Effector CD8-positive, alpha-beta T cell (primary cell): Measurements from ENCODE around the gene PTPRA.
"Not testable (repeated sequence)": the region's sequence is repeated elsewhere in the genome, so short reads cannot be mapped to it uniquely, and the experiment has no call there.

ENCODE experiments used
- DNase-seq: peaks from one replicate; lab custom pipeline; 2025; lab: John Stamatoyannopoulos, UW

The PTPRA gene

DNA sequence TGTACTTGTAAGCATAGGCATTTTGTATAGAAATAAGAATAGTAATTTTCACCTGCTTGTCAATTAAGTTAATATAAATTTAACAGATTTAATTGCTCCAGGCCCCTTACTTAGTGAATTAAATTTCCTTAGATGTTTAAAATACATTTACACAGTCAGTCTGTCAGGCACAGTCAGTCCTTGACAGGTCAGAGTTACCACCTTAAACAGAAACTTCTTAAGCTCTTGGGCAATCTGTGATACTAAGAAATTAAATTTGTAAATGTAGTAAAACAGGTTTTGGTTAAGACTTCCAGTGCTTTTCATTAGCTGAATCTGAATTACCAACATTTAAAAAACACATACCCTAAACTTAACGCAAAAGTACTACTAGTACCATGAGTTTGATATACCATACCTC, 15.9 kb downstream of the PTPRA start:
- DNase-seq = no peak

DNA sequence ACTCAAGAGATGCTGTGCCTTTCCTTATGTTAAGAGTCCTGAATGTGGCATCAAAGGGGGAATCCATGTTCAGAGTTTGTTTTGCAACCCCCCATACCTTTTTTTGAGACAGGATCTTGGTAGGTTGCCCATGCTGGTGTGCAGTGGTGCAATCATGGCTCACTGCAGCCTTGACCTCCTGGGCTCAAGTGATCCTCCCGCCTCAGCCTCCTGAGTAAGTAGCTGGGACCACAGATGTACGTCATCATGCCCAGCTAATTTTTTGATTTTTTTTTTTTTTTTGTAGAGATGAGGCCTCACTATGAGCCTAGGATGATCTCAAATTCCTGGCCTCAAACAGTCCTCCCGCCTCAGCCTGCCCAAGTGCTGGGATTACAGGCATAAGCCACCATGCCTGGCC, 16.5 kb downstream of the PTPRA start:
- no peak for DNase-seq

DNA sequence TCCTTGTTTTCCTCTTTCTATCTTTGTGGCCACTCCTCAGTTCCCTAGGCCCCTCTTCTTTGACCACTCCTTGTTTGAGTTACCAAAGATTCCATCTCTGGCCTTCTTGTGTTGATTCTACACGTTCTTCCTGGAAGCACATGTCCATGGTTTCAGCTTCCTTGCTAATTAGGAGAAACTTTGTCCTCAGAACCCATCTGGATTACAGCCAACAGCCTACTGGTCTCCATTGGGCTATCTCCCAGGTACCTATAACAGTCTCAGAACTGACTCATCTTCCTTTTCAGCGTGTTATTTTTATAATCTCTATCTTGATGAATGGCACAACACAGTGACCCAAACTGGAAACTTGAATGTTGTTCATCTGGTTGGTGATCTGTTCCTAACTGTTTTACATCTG, 17.5 kb downstream of the PTPRA start:
- no peak for DNase-seq

DNA sequence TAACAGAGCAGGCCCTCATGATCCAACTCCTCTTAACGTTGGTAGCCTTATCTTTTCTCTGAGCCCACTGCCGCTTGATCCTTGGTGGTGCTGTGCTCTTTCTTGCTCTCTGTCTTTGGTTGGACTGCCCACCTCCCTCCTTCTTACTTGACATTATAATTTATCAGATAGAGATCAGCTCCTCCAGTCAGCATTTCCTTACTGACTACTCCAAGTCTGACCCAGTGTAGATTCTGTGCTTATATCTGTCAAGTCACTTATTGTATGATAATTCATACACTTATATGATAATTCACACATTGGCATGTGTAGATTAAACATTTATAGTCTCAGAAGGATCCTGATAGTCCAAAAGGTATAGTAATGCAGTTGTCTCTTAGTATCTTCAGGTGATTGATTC, 18.1 kb downstream of the PTPRA start:
- DNase-seq = no peak

DNA sequence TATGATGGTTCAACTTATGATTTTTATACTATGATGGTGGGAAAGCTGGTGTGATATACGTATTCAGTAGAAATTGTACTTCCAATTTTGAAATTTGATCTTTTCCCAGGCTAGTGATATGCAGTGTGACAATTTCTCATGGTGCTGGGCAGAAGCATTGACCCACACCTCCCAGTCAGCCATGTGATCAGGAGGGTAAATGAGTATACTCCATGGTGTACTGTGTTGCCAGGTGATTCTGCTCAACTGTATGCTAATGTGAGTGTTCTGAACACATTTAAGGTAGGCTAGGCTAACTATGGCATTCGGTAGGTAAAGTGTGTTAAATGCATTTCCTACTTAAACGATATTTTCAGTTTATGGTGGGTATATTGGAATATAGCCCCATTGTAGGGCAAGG, 19.1 kb downstream of the PTPRA start:
- DNase-seq = no peak

DNA sequence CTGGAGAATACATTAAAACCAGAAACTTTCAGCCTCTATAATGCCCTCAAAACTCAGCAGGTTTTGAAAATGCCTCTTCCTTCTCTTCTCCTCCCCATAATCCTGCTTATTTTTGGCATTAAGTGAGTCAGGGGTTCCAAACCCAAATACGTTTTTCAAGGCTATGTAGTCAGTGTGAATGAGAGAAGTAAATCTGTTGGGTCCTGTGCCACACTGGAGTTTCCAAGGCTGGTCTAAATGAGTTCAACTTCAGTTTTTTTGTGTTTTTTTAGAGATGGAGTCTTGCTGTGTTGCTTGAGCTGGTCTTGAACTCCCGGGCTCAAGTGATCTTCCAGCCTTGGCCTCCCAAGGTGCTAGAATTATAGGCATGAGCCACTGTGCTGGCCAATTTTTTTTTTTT, 20.9 kb downstream of the PTPRA start:
- no peak for DNase-seq

DNA sequence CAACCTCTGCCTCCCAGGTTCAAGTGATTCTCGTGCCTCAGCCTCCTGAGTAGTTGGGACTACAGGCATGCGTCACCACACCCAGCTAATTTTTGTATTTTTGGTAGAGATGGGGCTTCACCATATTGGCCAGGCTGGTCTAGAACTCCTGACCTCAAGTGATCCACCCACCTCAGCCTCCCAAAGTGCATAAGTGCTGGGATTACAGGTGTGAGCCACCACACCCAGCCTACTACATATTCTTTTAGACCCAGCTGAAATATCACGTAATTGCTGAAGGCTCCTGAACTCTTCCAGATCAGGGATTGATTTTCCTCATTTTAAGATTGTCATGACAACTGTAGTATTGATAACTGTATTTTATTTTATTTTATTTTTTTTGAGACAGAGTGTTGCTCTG, 21.9 kb downstream of the PTPRA start:
- DNase-seq = not testable (repeated sequence)

DNA sequence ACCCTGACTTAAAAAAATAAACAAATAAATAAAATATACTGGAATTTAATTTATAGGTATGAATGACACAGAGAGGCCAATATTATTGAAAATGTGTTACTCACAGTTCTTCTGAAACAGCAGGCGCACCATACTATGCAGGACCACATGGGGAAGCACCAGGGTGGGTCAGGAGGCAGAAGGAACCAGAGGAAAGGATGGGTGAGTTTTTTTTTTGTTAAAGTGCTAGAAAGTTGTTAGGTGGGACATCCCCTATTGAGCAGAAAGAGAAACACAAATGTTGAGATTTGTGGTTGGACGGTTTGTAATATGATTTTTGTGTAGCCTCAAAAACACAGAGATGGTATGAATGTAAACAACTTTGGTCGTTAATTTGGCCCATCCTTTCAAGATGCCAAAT, 26.0 kb downstream of the PTPRA start:
- DNase-seq = no peak

DNA sequence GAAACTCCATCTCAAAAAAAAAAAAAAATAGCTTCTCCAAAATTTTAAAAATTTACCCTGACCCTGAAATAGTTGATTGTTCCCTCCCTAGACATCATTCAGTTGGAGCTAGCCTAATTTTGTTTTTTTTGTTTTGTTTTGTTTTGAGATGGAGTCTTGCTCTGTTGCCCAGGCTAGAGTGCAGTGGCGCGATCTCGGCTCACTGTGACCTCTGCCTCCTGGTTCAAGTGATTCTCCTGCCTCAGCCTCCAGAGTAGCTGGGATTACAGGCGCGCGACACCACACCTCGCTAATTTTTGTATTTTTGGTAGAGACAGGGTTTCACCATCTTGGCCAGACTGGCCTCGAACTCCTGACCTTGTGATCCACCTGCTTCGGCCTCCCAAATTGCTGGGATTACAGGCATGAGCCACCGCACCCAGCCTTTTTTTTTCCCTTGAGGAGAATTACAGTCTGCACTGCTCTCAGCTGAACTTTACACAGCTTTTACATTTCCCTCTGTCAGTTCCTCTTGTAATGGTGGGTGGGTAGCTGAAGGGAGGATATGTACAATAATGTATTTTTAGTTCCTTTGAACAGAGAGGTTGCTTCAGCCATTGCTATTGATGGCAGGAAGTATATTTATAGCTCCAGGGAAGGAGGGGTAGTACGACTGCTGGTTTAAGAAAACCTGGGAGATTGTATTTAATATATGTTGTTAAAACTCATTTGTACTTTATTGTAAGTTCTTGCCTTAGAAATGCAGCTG, 27.7 kb downstream of the PTPRA start:
- no peak for DNase-seq

DNA sequence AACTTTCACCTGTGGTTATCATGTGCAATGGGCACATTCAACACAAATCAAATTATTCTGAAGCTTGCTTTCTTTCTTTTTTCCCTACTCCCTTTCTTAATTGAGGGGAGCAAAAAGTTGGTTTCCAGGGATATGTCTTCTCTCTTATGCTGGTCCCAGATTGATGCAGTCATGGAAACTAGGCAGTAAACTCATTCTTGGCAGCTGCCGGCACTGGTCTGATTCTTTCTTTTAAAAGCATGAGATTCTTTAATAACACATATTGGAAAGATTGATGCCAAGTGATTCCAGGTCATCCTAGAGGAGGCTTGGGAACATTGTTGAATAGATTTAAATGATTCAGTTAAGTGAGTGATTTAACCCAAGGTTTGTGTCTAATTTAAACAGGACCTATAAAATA, 29.0 kb downstream of the PTPRA start:
- no peak for DNase-seq

DNA sequence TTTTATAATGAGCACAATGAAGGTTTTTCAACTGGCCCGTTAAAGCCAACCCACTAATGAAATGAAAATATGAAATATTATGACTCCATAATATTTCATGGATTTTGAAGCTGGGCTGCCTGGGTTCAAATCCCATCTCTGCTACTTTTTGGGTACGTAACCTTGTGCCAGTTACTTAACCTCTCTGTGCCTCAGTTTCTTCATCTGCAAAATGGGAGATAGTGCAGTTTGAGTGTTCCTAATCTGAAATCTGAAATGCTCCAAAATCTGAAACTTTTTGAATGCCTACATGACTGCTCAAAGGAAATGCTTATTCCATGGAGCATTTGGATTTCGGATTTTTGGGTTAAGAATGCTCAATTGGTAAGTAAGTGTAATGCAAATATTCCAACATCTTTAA, 29.5 kb downstream of the PTPRA start:
- DNase-seq = no peak

DNA sequence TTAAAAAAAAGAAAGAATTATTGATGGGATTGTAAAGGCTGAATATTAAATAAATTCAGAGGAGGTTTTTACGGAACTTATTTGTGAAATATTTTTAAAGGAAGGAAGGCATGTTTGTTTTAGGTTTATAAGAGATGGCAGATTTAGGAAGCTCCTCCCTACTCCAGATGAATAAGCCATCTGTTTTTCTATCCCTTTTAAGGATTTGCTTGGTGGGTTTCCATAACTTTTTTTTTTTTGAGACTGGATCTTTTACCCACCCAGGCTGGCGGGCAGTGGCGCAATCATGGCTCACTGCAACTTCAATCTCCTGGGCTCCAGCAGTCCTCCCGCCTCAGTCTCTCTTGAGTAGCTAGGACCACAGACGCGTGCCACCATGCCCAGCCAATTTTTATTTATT, 30.4 kb downstream of the PTPRA start:
- DNase-seq = no peak

DNA sequence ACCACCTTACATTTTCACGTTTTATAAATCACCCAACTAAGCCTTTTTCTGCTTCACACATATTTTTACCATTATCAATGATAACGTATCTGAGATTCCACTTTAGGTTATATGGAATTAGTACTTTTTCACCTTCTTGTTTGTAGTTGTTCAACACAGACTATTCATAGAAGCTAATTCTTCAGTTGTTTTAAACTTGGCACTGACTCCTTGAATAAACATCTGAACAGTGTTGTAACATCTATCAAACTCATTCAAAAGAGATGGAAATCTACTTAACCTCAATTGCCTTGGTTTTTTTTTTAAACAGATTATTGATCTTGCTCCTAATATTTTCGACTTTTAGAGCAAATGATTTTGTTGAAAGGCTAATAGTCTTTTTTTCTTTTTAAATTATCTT, 34.2 kb downstream of the PTPRA start:
- no peak for DNase-seq

DNA sequence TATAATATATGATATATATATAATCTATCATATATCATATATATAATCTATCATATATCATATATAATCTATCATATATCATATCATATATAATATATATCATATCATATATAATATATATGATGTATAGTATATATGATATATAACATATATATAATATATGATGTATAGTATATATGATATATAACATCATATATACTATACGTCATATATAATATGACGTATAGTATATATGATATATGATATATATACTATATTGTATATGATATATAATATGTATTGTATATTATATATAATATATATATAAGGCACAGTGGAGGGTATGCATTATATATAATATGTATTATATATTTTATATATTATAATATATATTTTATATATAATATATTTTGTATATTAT, 36.7 kb downstream of the PTPRA start:
- DNase-seq = no peak

DNA sequence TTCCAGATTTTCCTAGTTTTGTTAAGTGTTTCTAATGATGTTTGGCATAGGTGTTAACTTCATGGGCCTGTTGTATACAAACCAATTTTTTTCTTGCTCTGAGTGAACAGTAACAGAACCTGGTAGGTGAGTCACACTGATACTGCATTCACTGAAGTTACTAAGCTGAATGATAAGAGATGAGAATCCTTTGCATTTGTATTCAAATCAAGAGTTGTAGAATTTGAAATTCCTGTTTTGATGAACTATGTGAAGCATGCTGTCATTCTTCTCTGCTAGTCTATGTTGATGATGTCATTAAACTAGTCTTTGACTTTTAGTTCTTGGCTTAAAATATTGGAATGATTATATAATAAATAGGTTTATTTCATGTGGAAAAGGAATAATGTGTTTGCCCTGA, 37.9 kb downstream of the PTPRA start:
- no peak for DNase-seq

DNA sequence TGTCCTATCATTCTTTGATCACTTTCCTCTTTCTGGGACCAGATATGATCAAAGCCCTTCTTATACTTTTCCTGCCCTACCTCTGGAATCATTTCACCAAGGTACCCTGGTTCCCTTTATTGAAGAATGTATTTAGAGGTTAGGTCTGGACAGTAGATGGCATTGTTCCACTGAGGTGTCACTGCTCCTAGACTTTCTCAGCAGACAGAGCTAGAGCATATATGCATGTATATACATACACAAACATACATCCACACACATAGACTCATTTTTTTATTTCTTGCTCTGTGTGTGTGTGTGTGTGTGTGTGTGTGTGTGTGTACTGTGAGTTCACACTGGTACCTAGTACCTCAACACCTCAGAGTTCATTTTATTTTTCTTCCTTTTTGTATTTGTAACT, 40.9 kb downstream of the PTPRA start:
- DNase-seq = no peak

DNA sequence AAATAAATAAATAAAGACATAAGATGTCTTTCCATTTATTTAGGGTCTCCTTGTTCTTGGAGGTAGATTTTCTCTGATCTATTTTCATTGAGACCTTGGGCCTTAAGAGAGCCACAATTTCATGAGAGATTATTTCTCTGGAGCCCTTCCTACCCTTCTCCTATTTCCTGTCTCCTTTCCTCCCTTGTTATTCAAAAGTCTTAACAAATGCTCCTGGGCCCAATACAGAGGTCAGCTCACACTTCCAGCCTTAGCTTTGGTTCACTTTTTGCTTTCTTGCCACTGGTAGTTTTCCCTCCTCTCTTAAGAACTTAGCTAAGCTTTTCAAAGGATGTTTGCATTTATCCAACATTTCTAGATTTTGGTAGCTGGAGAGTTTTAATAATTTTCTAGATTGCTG, 44.0 kb downstream of the PTPRA start:
- DNase-seq = no peak

DNA sequence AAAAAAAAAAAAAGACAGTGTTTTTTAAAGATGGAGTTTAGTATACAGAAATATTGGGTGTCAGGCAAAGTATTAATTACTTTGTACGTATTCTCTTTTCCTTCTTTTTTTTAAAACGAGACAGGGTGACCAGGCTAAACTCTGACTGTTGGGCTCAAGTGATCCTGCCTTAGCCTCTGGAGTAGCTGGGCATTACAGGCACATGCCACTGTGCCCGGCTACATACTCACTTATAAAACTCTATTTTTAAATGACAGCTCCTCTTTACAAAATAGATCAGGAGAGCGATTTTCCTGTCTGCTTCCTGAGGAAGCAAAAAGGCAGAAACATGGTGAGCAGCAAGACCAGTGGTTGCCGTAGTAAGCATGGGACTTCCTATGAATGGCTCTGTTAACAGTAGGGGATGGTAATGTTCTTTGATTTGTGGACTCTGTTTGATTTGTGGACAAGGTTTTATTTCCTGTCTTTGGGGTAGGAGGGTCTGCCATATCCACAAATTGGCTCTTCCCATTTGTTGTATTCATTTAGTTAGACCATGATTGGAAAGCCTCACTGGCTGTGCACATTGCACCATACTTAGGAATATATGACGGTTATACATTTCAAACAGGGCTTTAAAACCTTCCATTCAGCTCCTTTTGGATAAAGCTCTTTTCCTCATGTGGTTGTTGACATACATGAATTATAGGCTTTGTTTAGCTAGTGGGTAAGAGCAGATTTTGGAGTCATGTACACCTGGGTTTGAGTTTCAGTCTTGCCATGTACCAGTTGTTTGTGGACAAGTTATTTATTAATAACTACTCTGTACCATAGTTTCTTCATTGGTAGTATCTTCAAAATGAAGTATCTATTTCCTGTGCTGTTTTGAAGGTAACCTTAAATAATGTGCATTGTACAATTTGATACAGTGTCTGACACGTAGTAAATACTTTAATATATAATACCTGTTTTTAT, 45.1 kb downstream of the PTPRA start:
- DNase-seq = no peak

DNA sequence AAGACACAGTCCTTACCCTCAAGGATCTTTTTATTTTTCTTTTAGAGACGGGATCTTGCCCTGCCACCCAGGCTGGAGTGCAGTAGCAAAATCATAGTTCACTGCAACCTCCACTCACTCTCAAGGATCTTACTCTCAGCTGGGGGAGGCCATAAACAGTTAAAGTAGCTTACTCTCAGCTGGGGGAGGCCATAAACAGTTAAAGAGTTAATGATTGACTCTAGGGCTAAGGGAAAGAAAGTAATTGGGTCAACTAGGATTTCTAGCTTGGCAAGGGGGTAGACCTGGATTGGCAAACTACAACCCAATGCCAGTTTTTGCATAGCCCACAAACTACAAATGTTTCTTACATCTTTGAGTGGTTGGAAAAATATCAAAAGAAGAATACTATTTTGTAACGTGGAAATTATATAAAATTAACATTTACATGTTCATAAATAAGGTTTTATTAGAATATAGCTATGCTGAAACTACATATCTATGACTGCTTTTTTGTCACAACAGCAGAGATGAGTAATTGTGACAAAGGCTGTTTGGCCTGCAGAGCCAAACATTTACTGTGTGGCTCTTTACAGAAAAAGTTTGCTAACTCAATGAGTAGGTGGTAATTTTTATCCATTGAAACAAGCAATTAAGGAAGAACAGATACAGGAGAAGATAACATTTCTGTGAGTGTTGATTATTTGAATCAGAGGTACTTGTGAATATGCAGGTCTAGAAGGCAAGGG, 46.4 kb downstream of the PTPRA start:
- no peak for DNase-seq

DNA sequence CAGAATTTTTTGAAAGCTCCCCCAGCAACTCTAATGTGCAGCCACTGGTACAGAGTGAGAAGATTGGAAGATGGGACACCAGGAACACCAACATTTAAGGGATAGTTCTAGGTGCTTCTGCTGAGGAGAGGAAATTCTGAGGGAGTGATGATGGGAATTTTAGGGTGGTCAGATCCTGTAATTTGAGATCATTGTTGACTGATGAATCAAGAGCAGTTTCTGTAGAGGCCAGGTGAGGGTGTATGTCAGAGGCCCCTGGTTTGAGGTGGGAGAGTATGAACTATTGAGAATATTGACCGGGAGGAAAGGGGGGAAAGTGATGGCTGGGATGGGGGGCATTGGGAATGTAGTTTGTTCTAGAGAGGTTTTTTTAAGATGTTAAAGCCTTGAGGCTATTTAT, 47.2 kb downstream of the PTPRA start:
- no peak for DNase-seq

DNA sequence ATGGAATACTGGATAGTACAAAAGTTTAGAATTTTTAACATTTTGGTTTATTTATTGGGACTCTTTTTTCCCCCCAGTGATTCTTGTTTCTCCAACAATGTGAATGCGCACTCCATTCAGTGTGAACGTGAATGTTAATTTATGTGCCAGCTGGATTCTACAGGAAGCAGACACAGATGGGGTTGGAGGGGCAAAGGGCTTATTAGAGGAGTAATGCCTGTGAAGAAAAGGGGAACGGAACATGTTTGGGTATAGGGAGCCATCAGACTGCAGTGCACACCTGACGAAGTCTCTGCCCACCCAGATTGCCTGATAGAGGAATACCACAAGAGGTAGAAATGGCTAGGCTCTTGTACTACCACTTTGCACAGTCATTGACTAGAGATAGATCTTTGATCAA, 48.2 kb downstream of the PTPRA start:
- DNase-seq = no peak

DNA sequence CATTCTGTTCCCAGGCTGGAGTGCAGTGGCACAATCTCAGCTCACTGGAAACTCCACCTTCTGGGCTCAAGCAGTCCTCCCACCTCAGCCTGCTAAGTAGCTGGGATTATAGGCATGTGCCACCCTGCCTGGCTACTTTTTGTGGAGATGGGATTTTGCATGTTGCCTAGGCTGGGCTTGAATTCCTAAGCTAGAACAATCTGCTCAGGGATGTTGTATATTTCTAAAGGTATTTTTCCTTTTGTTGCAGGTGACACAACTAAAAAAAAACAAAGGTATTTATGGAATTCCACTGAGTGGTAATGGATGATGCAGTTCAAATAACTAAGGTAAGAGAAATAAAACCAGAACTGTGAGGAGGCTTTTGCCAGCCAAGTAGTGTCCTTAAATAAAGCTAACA, 49.7 kb downstream of the PTPRA start:
- no peak for DNase-seq

DNA sequence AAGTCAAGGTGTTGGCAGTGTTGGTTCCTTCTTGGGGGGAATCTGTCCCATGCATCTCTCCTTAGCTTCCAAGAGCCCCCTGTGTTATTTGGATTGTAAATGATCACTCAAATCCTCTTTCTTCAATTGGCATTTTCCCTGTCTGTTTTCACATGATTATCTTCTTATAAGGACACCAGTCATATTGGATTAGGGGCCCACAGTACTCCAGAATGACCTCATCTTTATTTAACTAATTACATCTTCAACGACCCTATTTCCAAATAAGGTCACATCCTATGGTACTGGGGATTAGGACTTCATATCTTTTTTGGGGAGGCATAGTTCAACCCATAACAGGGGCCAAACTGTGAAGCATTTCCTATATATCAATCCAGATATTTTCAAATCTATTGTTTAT, 57.3 kb downstream of the PTPRA start:
- DNase-seq = no peak
